GM18951 (cell line): ENCODE measurements around the gene UBL4A.

ENCODE experiments used
- POLR2A ChIP-seq: IDR thresholded peaks from 4 replicates; pipeline ENCODE4 v1.6.1; 2011; ENCODE audit warnings: mild to moderate bottlenecking; ENCODE audit not compliant: insufficient read length, insufficient read depth; ENCODE audit errors: extremely low read depth
- in situ Hi-C: fragments of 300-500 bp; cut with MboI; formaldehyde crosslinking; loops from one replicate; pipeline ENCODE4 v1.12.0; 2022; ENCODE audit warnings: low sequenced_read_pairs, mixed read lengths, inconsistent platforms; ENCODE audit not compliant: unreplicated experiment

UBL4A gene

DNA sequence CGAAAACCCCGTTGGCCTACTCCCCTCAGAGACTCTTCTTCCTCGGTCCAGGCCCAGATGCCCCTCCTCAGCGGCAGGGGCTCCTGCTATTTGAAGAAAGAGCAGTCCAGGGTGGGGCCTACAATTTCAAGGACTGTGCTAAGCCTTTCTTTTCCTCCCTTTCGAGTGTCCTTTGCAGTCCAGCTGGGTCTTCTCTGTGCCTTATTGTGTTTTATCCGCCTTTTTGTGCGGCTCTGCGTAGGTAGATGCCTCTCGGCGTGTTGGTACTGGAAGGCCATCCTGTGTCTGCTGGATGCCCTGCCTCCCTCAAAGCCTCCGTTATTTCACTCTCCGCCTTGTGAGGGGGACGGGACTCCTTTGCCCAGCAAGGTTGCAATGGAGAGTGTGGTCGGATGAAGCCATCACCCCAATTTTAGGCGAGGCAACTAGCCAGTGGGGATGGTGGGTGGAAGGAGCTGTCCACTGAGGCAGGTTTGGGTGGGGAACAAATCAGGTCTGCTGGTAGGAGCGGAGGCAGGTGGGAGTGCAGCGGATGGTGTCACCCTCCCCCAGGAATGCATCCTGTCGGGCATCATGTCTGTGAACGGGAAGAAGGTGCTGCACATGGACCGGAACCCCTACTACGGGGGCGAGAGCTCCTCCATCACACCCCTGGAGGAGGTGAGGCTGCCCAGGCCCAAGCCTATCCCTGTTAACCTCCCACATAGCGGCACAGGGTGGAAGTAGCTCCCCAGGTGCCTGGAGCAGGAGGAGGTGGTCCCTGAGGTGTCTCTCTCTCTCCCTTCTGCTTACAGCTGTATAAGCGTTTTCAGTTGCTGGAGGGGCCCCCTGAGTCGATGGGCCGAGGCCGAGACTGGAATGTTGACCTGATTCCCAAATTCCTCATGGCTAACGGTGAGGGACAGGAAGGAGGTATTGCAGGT is 48.2 kb downstream of the UBL4A start:
- in situ Hi-C loops = no loop called here
- no peak for TF ChIP-seq POLR2A

DNA sequence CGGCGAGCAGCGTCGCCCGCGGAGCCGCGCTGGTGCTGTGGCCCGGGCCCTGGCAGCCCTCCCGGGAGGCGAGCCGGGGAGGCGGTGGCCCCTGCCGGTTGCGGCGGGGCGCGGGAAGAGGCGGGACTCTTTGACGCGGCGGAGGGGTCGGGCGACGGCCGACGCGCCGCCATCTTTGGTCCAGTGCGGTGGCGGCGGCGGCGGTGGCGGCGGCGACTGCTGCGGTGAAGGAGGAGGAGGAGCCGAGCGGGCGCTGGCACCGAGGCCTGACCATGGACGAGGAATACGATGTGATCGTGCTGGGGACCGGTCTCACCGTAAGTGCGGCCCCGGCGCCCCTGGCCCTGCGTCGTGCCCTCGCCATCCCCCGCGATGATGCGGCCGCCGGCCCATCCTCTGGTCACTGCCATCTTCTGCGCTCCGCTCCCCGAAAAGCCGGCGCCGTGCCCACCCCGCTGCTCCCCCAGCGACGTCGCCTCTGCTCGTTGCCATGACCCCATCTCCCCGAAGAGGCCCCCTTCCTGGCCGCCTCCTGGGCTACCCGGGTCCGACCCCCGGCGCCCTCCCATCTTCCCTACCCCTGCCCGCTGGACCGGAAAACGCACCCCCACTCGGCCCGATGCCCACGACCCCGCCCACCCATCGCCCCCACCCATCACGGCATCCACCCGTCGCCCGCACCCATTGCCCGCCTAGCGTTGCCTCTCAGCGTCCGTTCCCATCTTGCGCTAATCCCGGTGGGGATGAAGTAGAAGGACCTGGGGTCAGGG is 49.2 kb downstream of the UBL4A start, which contains the start of gene GDI1:
TSS of gene GDI1 (plus strand) at position 172 of the 770 bp plus-strand sequence. CDS start at position 273, 101 bp downstream.
- peak; percentile 41 for TF ChIP-seq POLR2A
- in situ Hi-C loops = no loop called here

DNA sequence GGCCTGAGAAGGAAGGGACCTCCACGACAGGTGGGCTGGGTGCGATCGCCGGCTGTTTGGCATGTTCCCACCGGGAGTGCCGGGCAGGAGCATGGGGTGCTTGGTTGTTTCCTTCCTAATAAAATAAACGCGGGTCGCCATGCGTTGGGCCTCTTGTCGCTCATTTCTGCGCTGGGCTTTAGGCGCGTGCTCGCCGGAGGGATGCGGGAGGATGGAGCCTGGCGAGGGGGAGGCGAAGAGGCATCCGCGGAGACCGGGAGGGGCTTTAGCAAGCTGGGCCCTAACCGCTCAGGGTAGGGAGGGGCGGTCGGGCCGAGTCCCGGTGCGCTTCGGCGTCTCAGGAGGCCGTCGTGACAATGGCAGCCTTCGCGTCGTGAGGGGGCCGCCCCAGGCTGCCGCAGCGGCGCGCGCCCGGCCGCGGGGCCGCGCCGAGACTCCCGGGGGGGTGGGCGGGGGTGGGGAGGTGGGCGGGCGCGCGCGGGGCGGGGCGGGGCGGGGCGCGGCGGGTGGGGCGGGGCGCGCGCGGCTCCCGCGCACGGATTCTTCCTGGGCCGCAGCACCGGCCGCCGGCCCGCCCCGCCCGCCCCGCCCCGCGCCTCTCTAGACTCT is 49.9 kb downstream of the UBL4A start:
- TF ChIP-seq POLR2A = no peak
- in situ Hi-C loops = no loop called here

DNA sequence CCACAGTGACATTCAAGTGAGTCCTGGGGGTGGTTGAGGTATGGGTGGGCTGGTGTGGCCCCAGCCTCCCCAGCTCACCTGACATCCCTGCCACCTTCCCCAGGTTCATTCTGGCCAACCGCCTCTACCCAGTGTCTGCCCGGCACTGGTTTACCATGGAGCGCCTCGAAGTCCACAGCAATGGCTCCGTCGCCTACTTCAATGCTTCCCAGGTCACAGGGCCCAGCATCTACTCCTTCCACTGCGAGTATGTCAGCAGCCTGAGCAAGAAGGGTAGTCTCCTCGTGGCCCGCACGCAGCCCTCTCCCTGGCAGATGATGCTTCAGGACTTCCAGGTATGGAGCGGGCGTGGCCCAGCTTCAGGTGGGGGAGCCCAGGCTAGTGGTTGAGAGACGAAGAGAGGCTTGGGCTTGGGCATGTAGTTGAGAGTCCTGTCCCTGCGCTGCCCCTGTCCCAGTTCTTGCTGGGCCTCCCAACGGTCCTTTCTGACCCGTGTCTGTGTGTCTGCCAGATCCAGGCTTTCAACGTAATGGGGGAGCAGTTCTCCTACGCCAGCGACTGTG is 51.2 kb downstream of the UBL4A start:
- TF ChIP-seq POLR2A = no peak
- in situ Hi-C loops = no loop called here

DNA sequence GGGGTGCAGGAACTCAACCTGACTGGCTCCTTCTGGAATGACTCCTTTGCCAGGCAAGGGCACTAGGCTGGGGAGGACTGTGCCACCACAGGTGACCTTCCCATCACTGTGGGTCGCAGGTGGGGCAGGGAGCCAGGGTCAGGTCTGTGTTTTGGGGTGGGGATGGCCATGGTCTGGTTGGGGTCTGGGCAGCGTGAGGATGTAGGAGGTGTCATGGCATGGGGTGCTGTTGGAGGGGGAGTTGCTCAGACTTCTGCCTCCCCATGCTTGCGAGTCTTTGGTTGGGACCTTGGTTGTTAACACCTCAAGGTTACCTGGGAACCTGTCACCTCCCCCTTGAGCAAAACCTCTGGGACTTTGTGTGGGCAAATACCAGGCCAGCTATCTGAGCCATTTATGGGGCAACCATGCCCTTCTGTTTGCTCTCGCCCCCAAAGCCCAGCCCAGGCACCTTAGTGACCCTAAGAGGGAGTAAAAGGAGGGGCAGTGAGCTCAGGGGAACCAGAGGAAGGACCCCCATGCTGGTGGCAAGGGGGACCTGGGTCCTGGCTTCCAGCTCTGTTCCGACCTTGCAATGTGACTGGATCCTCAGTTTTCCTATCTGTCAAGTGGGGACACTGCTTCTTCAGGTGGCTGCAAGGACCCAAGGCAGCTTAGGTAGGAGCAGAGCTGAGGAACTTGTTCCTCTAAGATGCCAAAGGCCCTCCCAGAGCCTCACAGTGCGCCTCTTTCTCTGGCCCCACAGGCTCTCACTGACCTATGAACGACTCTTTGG is 51.8 kb downstream of the UBL4A start:
- in situ Hi-C loops = no loop called here
- no peak for TF ChIP-seq POLR2A
